CD14-positive monocyte (primary cell): ENCODE results near the gene TTLL11. TPM values are rescaled to one million over a fixed set of nuclear protein-coding genes. Genes with fewer than 3 reads are reported as not detected.

Experiments
- DNase-seq, 3 donors: peaks; one replicate each; pipeline ENCODE4 v3.0.0-alpha.2; 2011 to 2022
- H2AFZ ChIP-seq: 2 replicates; pipeline ENCODE4 v1.6.0; 2012; ENCODE audit warnings: mild to moderate bottlenecking, low read depth, low read length, inconsistent platforms; ENCODE audit not compliant: insufficient read depth, poor library complexity, severe bottlenecking
- H3K27ac ChIP-seq, 2 donors: 1 replicate in 1 of 2; 2 replicates in 1 of 2; pipeline ENCODE4 v1.5.1; 2012 to 2013; ENCODE audit warnings: low read length in 2 of 2, control low read depth in 1 of 2, inconsistent platforms in 1 of 2, low read depth in 1 of 2, mild to moderate bottlenecking in 1 of 2
- H3K27me3 ChIP-seq, 2 donors: one replicate each; pipeline versions ENCODE4 v1.6.0 to v1.6.1; 2011 to 2013; ENCODE audit warnings: low read length in 2 of 2; ENCODE audit not compliant: control insufficient read depth in 2 of 2, insufficient read depth in 2 of 2
- H3K36me3 ChIP-seq, 2 donors: replicated peaks in 1 of 2; 1 replicate in 1 of 2; 2 replicates in 1 of 2; pipeline versions ENCODE4 v1.5.1 to v1.6.1; 2012 to 2013; ENCODE audit warnings: low read length in 2 of 2, control low read depth in 1 of 2, inconsistent platforms in 1 of 2, mild to moderate bottlenecking in 1 of 2; ENCODE audit not compliant: insufficient read depth in 2 of 2, control insufficient read depth in 1 of 2
- H3K4me1 ChIP-seq, 2 donors: 1 replicate in 1 of 2; 2 replicates in 1 of 2; pipeline versions ENCODE4 v1.5.1 to v1.6.1; 2012 to 2013; ENCODE audit warnings: low read length in 2 of 2, control low read depth in 1 of 2, inconsistent platforms in 1 of 2, mild to moderate bottlenecking in 1 of 2, moderate library complexity in 1 of 2; ENCODE audit not compliant: insufficient read depth in 2 of 2, control insufficient read depth in 1 of 2
- H3K4me2 ChIP-seq: replicated peaks from 2 replicates; pipeline ENCODE3; 2012; ENCODE audit warnings: low read length, moderate library complexity, mild to moderate bottlenecking; ENCODE audit not compliant: poor library complexity, severe bottlenecking; ENCODE audit errors: extremely low read depth
- H3K4me3 ChIP-seq, 3 experiments: fragments of 200-600 bp in 1 of 3; sonication (generic) in 1 of 3; replicated peaks in 1 of 3; 1 replicate in 2 of 3; 2 replicates in 1 of 3; pipeline ENCODE4 v1.5.1; 2011 to 2013; ENCODE audit warnings: low read length in 3 of 3, mild to moderate bottlenecking in 3 of 3, control low read depth in 2 of 3, low read depth in 2 of 3, inconsistent platforms in 1 of 3, moderate library complexity in 1 of 3
- H3K79me2 ChIP-seq: 2 replicates; pipeline ENCODE4 v1.6.0; 2012; ENCODE audit warnings: mild to moderate bottlenecking, control low read depth, inconsistent platforms, low read length, moderate library complexity; ENCODE audit not compliant: insufficient read depth
- H3K9ac ChIP-seq: 2 replicates; pipeline ENCODE4 v1.6.0; 2017; ENCODE audit warnings: low read length, mild to moderate bottlenecking; ENCODE audit not compliant: insufficient read depth, poor library complexity, severe bottlenecking
- H3K9me3 ChIP-seq, 2 donors: replicated peaks in 1 of 2; 1 replicate in 1 of 2; 2 replicates in 1 of 2; pipeline versions ENCODE4 v1.5.1 to v1.6.1; 2012 to 2013; ENCODE audit warnings: low read length in 2 of 2, control low read depth in 1 of 2; ENCODE audit not compliant: control insufficient read depth in 1 of 2, insufficient read depth in 1 of 2
- H4K20me1 ChIP-seq: 2 replicates; pipeline ENCODE4 v1.6.0; 2012; ENCODE audit warnings: mild to moderate bottlenecking, low read length, control low read depth, moderate library complexity; ENCODE audit not compliant: insufficient read depth
- H3K27ac Mint-ChIP-seq, 7 donors: one replicate each; pipeline ENCODE4 v1.8.0; 2020; ENCODE audit warnings: mild to moderate bottlenecking in 7 of 7, mixed read lengths in 7 of 7, moderate library complexity in 6 of 7, inconsistent platforms in 2 of 7
- H3K27me3 Mint-ChIP-seq, 3 donors: one replicate each; pipeline ENCODE4 v1.8.0; 2021 to 2022; ENCODE audit warnings: low read depth in 3 of 3, mild to moderate bottlenecking in 3 of 3, mixed read lengths in 3 of 3, moderate library complexity in 3 of 3, inconsistent platforms in 1 of 3
- H3K36me3 Mint-ChIP-seq, 2 donors: one replicate each; pipeline ENCODE4 v1.8.0; 2020; ENCODE audit warnings: mixed read lengths in 2 of 2, inconsistent platforms in 1 of 2, mild to moderate bottlenecking in 1 of 2
- H3K4me1 Mint-ChIP-seq: one replicate; pipeline ENCODE4 v1.8.0; 2020; ENCODE audit warnings: mild to moderate bottlenecking, mixed read lengths
- H3K4me3 Mint-ChIP-seq, 2 donors: one replicate each; pipeline ENCODE4 v1.8.0; 2020; ENCODE audit warnings: mild to moderate bottlenecking in 2 of 2, mixed read lengths in 2 of 2, moderate library complexity in 1 of 2
- H3K9me3 Mint-ChIP-seq, 7 donors: one replicate each; pipeline ENCODE4 v1.8.0; 2020 to 2022; ENCODE audit warnings: mixed read lengths in 7 of 7, mild to moderate bottlenecking in 6 of 7, moderate library complexity in 6 of 7, inconsistent platforms in 2 of 7
- WGBS: methylation state at CpG from one replicate; pipeline ENCODE4 v1.1.5; 2013; ENCODE audit warnings: missing lambda C conversion rate; ENCODE audit not compliant: insufficient coverage; 5-methylcytosine and 5-hydroxymethylcytosine counted together
- intact Hi-C, 2 donors: fragments of 100-400 bp; cut with micrococcal nuclease; formaldehyde crosslinking; loops; one replicate each; pipeline versions ENCODE4 v1.15.0 to v1.15.1; 2023
- polyA plus RNA-seq, 3 donors: library from polyadenylated mRNA; depleted of rRNA in 1 of 3; unstranded in 2 of 3; stranded (reverse) in 1 of 3; fragments of 300-500 nt in 2 of 3; fragments of >200 nt in 1 of 3; fragmentation: Illumina TruSeq in 2 of 3; gene quantifications; 1 replicate in 2 of 3; 2 replicates in 1 of 3; pipeline ENCODE4 v1.2.3, GENCODE V29; 2012 to 2021
- TF ChIP-seq, protein P1 (sequence below): fragments of 200-600 bp; IDR thresholded peaks from one replicate; pipeline ENCODE4 v1.8.0; 2022; ENCODE audit warnings: antibody characterized with exemption, mild to moderate bottlenecking

The TTLL11 gene
- polyA plus RNA-seq, 3 donors, result 2.9 to 3.5 (median 3.1) TPM

- Histone ChIP-seq H4K20me1 (no peaks in the 10 kb centered on the region), H3K9ac (no peak overlapping the region), H3K9me3 (peaks cover 0 to 2% of the 10 kb centered on the region in 2 donors), H3K4me1 (no peaks in the 10 kb centered on the region), H3K36me3 (no peaks in the 10 kb centered on the region), H3K27ac (no peak overlapping the region), H3K79me2 (no peaks in the 10 kb centered on the region), H3K27me3 (no peaks in the 10 kb centered on the region), H3K4me2 (no peak overlapping the region), H2AFZ (no peak overlapping the region), H3K4me3 (no peak overlapping the region)
- whole genome bisulfite sequencing, result 96% methylated on average over 20 of the region's 29 CpGs
- Mint-ChIP-seq H3K36me3 (no peaks in the 10 kb centered on the region), H3K4me1 (no peaks in the 10 kb centered on the region), H3K4me3 (no peak overlapping the region), H3K9me3 (peaks cover 0 to 14% (median 3%) of the 10 kb centered on the region in 7 donors), H3K27ac (peak overlapping the region in 2 of 7 donors; percentile 50 to 62), H3K27me3 (peaks cover 0 to 1% (median 0%) of the 10 kb centered on the region in 3 donors)
- intact Hi-C loops, result no loop called here
- TF ChIP-seq, protein P1, sequence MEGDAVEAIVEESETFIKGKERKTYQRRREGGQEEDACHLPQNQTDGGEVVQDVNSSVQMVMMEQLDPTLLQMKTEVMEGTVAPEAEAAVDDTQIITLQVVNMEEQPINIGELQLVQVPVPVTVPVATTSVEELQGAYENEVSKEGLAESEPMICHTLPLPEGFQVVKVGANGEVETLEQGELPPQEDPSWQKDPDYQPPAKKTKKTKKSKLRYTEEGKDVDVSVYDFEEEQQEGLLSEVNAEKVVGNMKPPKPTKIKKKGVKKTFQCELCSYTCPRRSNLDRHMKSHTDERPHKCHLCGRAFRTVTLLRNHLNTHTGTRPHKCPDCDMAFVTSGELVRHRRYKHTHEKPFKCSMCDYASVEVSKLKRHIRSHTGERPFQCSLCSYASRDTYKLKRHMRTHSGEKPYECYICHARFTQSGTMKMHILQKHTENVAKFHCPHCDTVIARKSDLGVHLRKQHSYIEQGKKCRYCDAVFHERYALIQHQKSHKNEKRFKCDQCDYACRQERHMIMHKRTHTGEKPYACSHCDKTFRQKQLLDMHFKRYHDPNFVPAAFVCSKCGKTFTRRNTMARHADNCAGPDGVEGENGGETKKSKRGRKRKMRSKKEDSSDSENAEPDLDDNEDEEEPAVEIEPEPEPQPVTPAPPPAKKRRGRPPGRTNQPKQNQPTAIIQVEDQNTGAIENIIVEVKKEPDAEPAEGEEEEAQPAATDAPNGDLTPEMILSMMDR, result no peak
- DNase-seq, result no peak
Observed at GRCh38 chr9:121852651-121853616, 240.2 kb downstream of the TTLL11 start.

DNA sequence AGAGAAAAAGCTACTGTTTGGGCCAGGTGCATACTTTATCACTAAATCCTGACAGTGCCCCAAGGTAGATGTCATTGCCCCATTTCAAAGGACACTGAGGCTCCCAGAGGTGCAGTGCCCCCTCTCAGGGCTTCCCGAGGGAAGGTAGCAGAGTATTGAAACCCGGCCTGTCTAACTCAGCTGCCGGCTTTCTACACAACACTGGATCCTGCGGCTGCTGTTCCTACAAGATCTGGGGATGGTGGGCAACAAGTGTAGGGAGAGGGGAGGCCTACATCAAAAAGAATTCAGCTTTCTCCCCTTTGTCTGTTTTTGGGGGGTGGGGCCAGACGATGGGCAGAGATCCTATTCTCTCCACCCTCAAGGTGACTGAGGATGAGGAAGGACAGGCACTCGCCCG lies 240.9 kb downstream of the TTLL11 start:
- Histone ChIP-seq H3K9me3 (peaks cover 0 to 4% of the 10 kb centered on the region in 2 donors), H3K36me3 (no peaks in the 10 kb centered on the region), H3K27me3 (no peaks in the 10 kb centered on the region), H3K79me2 (no peaks in the 10 kb centered on the region), H3K4me3 (no peak overlapping the region), H3K4me2 (no peak overlapping the region), H3K9ac (no peak overlapping the region), H3K27ac (no peak overlapping the region), H3K4me1 (no peaks in the 10 kb centered on the region), H4K20me1 (no peaks in the 10 kb centered on the region), H2AFZ (no peak overlapping the region)
- H3K27ac Mint-ChIP-seq, result peak overlapping the region in 1 of 7 donors; percentile 62
- H3K9me3 Mint-ChIP-seq, result peaks cover 0 to 18% (median 7%) of the 10 kb centered on the region in 7 donors
- TF ChIP-seq, protein P1, result no peak
- no peak for DNase-seq
- H3K4me3 Mint-ChIP-seq, result no peak overlapping the region
- no peaks in the 10 kb centered on the region for H3K36me3 Mint-ChIP-seq
- intact Hi-C loops, result no loop called here
- WGBS, result 100% methylated on average over 2 of the region's 7 CpGs
- H3K4me1 Mint-ChIP-seq, result no peaks in the 10 kb centered on the region
- H3K27me3 Mint-ChIP-seq, result peaks cover 0 to 1% (median 1%) of the 10 kb centered on the region in 3 donors
